Lower lobe of right lung (tissue), 2 donors: Measurements from ENCODE around the gene ME3. TPM values are rescaled to one million over a fixed set of nuclear protein-coding genes. Genes with fewer than 3 reads are reported as not detected.

Experiments
- ATAC-seq, 2 donors: fragments of 200-7000 bp; cut with Tn5 transposase; one replicate each; pipeline ENCODE4 v1.9.1; 2020 to 2022; ENCODE audit warnings: mild to moderate bottlenecking in 2 of 2, moderate library complexity in 2 of 2
- DNase-seq: peaks from one replicate; pipeline ENCODE4 v3.0.0-alpha.2; 2020
- H3K27ac ChIP-seq: fragments of 200-600 bp; one replicate; pipeline ENCODE4 v1.8.0; 2022
- H3K27me3 ChIP-seq: fragments of 200-600 bp; one replicate; pipeline ENCODE4 v1.8.0; 2022; ENCODE audit warnings: low read depth
- H3K36me3 ChIP-seq: fragments of 200-600 bp; one replicate; pipeline ENCODE4 v1.8.0; 2022; ENCODE audit warnings: mild to moderate bottlenecking
- H3K4me1 ChIP-seq: fragments of 200-600 bp; one replicate; pipeline ENCODE4 v1.8.0; 2022
- H3K4me3 ChIP-seq: fragments of 200-600 bp; one replicate; pipeline ENCODE4 v1.8.0; 2022; ENCODE audit warnings: mild to moderate bottlenecking
- H3K9me3 ChIP-seq: fragments of 200-600 bp; one replicate; pipeline ENCODE4 v1.8.0; 2022
- intact Hi-C: fragments of 100-400 bp; cut with DNase I; formaldehyde crosslinking; loops from one replicate; pipeline ENCODE4 v1.11.0; 2022
- total RNA-seq: library from RNA; stranded (reverse); fragmentation: NEBNext Ultra II Directional; extraction: Animal tissue kit (Norgen Biotek cat#: 25700); gene quantifications from one replicate; pipeline ENCODE4 v1.2.1, GENCODE V29; 2021
- TF ChIP-seq, protein P1 (sequence below): fragments of 200-600 bp; IDR thresholded peaks from one replicate; pipeline ENCODE4 v1.8.0; 2022; ENCODE audit warnings: antibody characterized with exemption, mild to moderate bottlenecking
- donor health status: DM: no; HTN: yes; CAD: no; lungs with severe emphysema.

ME3 gene
- total RNA-seq, 1 donor from 2014 or later = 18.6 TPM

DNA sequence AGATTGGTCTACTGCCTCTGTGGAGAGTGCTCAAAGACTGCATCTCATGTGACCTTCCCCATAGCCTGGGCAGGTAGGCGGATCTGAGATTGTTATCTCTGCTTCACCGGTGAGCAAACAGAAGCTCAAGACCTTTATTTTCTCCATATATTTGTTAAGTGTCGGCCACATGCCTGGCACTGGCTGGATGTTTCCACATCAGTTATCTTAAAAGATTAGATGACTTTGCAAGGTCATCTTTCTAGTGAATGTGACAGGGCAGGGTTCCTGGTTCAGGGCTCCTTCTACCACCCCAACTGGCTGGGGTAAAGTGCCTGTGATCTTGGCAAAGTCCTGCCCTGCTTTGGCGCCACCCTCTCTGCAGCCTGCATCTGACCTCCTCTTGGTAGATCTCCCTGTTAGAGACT is 172.7 kb downstream of the ME3 start:
- TF ChIP-seq, protein P1, sequence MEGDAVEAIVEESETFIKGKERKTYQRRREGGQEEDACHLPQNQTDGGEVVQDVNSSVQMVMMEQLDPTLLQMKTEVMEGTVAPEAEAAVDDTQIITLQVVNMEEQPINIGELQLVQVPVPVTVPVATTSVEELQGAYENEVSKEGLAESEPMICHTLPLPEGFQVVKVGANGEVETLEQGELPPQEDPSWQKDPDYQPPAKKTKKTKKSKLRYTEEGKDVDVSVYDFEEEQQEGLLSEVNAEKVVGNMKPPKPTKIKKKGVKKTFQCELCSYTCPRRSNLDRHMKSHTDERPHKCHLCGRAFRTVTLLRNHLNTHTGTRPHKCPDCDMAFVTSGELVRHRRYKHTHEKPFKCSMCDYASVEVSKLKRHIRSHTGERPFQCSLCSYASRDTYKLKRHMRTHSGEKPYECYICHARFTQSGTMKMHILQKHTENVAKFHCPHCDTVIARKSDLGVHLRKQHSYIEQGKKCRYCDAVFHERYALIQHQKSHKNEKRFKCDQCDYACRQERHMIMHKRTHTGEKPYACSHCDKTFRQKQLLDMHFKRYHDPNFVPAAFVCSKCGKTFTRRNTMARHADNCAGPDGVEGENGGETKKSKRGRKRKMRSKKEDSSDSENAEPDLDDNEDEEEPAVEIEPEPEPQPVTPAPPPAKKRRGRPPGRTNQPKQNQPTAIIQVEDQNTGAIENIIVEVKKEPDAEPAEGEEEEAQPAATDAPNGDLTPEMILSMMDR = no peak
- intact Hi-C loops = no loop called here
- Histone ChIP-seq H3K27me3 (no peaks in the 10 kb centered on the region), H3K4me3 (no peak overlapping the region), H3K36me3 (no peaks in the 10 kb centered on the region), H3K27ac (no peak overlapping the region), H3K4me1 (peaks cover 5% of the 10 kb centered on the region), H3K9me3 (no peaks in the 10 kb centered on the region)
- no peak for ATAC-seq
- DNase-seq = no peak

DNA sequence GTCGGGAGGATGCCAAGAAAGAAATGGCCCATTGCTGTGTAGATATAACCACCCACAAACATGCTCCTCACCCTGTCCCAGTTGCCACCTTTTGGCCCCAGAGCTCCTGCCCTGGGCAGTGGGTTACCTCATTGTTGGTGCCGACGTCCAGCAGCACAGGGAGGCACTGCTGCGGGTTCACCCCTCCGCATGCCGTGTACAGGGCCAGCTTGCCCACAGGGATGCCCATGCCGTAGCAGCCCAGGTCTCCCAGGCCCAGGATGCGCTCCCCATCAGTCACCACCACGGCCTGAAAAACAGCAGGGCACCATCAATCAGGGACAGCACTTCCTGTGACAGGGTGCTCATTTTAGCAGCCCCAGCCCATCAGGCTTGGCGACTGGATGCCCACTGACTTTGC is 174.6 kb downstream of the ME3 start:
- ATAC-seq (peak in 1 of 2 donors; percentile 36), DNase-seq (no peak)
- no peak overlapping the region for H3K27ac ChIP-seq

DNA sequence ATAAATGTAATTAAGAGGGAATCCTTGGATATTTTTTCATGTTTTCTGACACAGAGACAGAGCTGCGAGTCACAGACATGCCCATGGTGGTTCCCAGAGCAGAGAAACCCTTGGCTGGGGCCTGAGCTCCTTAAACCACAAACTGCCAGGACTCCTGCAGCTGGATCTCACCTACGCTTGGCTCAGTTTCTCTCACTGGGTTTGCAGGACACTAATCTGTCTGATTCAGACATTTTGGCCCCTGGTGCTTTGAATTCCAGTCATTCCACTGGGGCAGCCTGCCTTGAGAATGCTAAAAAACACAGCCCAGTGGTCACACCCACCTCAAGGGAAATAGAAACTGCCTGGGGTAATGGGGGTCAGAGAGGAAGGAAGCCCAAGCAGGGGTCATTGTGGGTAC is 175.1 kb downstream of the ME3 start:
- H3K4me3 ChIP-seq = no peak overlapping the region
- no peaks in the 10 kb centered on the region for H3K4me1 ChIP-seq
- DNase-seq (no peak), ATAC-seq (no peak)
- TF ChIP-seq, protein P1 = no peak
- intact Hi-C loops = no loop called here
- no peak overlapping the region for H3K27ac ChIP-seq
- no peaks in the 10 kb centered on the region for H3K27me3 ChIP-seq
- H3K36me3 ChIP-seq = no peaks in the 10 kb centered on the region
- no peaks in the 10 kb centered on the region for H3K9me3 ChIP-seq

More for the DNA sequence above, 174.6 kb downstream of the ME3 start:
- H3K36me3 ChIP-seq = no peaks in the 10 kb centered on the region
- H3K9me3 ChIP-seq = no peaks in the 10 kb centered on the region
- TF ChIP-seq, protein P1 = no peak
- no peaks in the 10 kb centered on the region for H3K27me3 ChIP-seq
- H3K4me1 ChIP-seq = no peaks in the 10 kb centered on the region
- intact Hi-C loops = no loop called here
- no peak overlapping the region for H3K4me3 ChIP-seq

DNA sequence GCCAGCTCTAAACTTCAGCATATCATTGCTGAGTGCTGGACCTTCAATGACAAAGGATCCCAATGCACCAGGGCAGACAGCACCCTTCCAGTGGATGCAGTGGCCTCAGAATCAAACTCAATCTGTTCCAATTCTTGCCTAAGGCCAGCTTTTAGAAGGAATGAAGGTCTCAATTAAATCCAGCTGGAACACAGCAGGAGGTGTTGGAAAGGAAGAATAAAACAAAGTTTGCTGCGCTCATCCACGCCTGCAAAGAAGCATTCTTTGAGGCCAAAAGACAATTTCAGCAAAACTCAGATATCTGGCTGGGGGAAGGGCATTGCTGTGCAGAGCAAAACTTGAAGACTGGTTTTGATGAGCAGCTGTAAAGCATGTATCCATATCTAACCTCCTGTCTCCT is 177.1 kb downstream of the ME3 start:
- Histone ChIP-seq H3K27me3 (no peaks in the 10 kb centered on the region), H3K36me3 (no peaks in the 10 kb centered on the region), H3K9me3 (no peaks in the 10 kb centered on the region), H3K4me3 (no peak overlapping the region), H3K27ac (no peak overlapping the region), H3K4me1 (no peaks in the 10 kb centered on the region)
- intact Hi-C loops = no loop called here
- no peak for ATAC-seq
- TF ChIP-seq, protein P1 = no peak
- DNase-seq = no peak

DNA sequence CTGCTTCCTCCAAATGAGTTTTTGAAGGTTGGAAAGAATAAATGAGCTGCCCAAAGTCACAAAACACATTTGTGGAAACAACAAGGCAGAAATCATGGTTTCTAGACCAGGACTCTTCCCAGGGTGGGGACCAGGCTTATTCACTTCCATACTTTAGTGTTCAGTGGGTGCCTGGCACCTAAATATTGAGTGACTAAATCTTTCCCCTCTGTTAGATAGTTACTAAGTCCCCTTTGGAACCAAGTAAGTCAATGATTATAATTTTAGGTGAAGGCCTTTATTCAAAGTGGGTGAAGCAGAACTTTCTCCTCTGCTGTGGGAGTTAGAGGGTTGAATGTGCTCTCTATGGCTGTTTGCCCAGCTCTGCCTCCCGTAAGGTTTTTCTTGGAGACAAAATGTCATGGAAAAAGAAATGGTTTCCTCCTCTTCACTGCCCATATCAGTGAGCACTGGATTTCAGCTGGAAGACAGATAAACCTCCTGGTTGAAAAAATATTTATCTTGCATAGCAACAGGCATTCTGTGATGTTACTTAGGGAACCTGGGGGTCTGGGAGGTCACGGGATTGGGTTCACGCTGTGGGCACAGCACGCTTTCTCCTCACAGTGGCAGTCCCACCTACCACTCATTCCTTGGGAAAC is 179.9 kb downstream of the ME3 start:
- Histone ChIP-seq H3K9me3 (no peaks in the 10 kb centered on the region), H3K4me1 (no peaks in the 10 kb centered on the region), H3K36me3 (no peaks in the 10 kb centered on the region), H3K4me3 (no peak overlapping the region), H3K27me3 (no peaks in the 10 kb centered on the region), H3K27ac (no peak overlapping the region)
- DNase-seq (no peak), ATAC-seq (no peak)
- TF ChIP-seq, protein P1 = no peak
- intact Hi-C loops = no loop called here
